Neural crest cell (in vitro differentiated cells): Measurements from ENCODE around the gene TNC. TPM values are rescaled to one million over a fixed set of nuclear protein-coding genes. Genes with fewer than 3 reads are reported as not detected.
A peak's percentile ranks its signal among the peaks of the same experiment; 100 is the strongest.

Experiments
- DNase-seq: peaks from one replicate; pipeline ENCODE4 v3.0.0; 2021; ENCODE audit warnings: low read depth, mixed read lengths, low spot score
- H3K27ac Mint-ChIP-seq: one replicate; pipeline ENCODE4 v1.8.0; 2021; ENCODE audit warnings: mild to moderate bottlenecking, mixed read lengths; ENCODE audit not compliant: unreplicated experiment
- H3K27me3 Mint-ChIP-seq: 2 replicates; pipeline ENCODE4 v1.8.0; 2021; ENCODE audit warnings: low read depth, mild to moderate bottlenecking, mixed read lengths
- H3K36me3 Mint-ChIP-seq: 2 replicates; pipeline ENCODE4 v1.8.0; 2021; ENCODE audit warnings: low read depth, mild to moderate bottlenecking, mixed read lengths
- H3K4me1 Mint-ChIP-seq: 2 replicates; pipeline ENCODE4 v1.8.0; 2021; ENCODE audit warnings: mixed read lengths
- H3K4me3 Mint-ChIP-seq: one replicate; pipeline ENCODE4 v1.8.0; 2021; ENCODE audit warnings: mild to moderate bottlenecking, mixed read lengths
- H3K9me3 Mint-ChIP-seq: 2 replicates; pipeline ENCODE4 v1.8.0; 2021; ENCODE audit warnings: mixed read lengths
- total RNA-seq: library from RNA; stranded (reverse); gene quantifications from 2 replicates; pipeline ENCODE4 v1.2.1, GENCODE V29; 2021
- TF ChIP-seq, protein P1 (sequence below): fragments of 200-600 bp; sonication (generic); conservative IDR thresholded peaks from 2 replicates; pipeline ENCODE4 v1.5.0; 2021; ENCODE audit warnings: antibody characterized with exemption, mild to moderate bottlenecking

Gene TNC
- total RNA-seq, 1 donor from 2014 or later: 0.30 TPM

DNA sequence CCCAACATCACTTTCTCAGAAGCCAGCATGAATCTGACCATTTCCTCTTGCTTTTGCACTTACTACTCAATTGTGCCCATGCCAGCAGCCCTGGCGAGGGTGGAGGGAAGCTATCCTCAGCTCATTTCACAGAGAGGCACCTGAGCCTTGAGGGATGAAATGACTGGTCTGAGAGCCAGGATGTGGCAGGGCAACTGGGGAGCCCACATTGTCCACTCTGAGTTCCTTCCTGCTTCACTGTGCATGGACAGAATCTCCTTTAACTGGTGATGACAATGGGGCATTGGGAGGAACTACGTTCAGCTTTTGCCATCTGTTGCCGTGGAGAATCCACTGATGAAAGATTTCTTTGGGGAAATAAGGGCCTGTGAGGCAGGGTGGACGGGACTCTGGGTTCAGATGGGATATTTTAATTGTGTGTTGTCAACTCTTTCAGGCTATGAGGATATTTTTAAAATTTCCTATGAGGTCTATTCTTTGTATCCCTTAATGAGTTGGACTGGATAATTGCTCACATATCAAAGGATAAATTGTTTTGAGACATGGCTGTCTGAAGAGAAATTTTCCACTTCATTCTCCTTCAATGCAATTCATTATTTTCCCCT, 78.3 kb downstream of the TNC start:
- no peak for DNase-seq
- Mint-ChIP-seq H3K36me3 (no peaks in the 10 kb centered on the region), H3K4me1 (peaks cover 12% of the 10 kb centered on the region), H3K27ac (peak overlapping the region; percentile 75), H3K9me3 (no peaks in the 10 kb centered on the region), H3K4me3 (no peak overlapping the region), H3K27me3 (no peaks in the 10 kb centered on the region)
- TF ChIP-seq, protein P1, sequence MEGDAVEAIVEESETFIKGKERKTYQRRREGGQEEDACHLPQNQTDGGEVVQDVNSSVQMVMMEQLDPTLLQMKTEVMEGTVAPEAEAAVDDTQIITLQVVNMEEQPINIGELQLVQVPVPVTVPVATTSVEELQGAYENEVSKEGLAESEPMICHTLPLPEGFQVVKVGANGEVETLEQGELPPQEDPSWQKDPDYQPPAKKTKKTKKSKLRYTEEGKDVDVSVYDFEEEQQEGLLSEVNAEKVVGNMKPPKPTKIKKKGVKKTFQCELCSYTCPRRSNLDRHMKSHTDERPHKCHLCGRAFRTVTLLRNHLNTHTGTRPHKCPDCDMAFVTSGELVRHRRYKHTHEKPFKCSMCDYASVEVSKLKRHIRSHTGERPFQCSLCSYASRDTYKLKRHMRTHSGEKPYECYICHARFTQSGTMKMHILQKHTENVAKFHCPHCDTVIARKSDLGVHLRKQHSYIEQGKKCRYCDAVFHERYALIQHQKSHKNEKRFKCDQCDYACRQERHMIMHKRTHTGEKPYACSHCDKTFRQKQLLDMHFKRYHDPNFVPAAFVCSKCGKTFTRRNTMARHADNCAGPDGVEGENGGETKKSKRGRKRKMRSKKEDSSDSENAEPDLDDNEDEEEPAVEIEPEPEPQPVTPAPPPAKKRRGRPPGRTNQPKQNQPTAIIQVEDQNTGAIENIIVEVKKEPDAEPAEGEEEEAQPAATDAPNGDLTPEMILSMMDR: no peak

DNA sequence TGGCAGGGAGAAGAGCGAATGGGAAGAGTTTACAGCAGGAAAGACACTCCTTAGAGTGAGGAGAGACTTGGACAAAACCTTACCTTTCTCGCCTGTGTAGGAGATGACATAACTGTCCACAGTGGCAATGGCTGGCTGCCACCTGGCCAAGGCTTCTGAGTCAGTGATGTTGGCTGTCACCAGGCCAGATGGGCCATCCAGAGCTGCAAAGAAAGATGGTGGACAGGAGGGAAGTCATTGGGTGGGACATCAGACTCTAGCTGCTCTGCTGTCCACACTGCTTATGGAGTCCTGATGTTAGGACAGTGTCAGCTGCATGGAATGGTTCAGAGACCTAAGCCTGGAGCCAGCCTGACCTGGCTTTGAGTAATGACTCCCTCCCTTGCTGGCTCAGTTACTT, 79.8 kb downstream of the TNC start:
- Mint-ChIP-seq H3K36me3 (no peaks in the 10 kb centered on the region), H3K4me3 (no peak overlapping the region), H3K27me3 (no peaks in the 10 kb centered on the region), H3K4me1 (peaks cover 12% of the 10 kb centered on the region), H3K27ac (no peak overlapping the region), H3K9me3 (no peaks in the 10 kb centered on the region)
- TF ChIP-seq, protein P1: no peak
- DNase-seq: no peak

DNA sequence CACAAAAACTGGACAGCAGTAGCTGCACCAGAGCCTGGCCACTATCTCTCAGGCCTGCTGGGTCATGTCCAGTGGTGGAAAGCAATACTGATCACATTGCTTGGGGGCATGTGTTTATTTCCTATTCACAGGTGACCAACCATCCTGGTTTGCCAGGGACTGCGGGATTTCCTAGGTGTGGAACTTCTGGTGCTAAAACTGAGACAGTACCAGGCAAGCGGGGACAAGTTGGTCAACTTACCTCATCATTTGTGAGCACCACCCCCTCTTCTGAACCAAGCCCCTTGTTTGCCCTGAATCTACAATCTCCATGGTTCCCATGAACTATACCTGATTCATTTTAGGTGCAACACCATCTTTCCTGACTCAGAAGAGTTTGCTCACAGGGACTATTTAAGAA, 81.3 kb downstream of the TNC start:
- Mint-ChIP-seq H3K9me3 (no peaks in the 10 kb centered on the region), H3K27ac (no peak overlapping the region), H3K4me3 (no peak overlapping the region), H3K27me3 (no peaks in the 10 kb centered on the region), H3K4me1 (peaks cover 12% of the 10 kb centered on the region), H3K36me3 (no peaks in the 10 kb centered on the region)
- DNase-seq: no peak
- TF ChIP-seq, protein P1: no peak

DNA sequence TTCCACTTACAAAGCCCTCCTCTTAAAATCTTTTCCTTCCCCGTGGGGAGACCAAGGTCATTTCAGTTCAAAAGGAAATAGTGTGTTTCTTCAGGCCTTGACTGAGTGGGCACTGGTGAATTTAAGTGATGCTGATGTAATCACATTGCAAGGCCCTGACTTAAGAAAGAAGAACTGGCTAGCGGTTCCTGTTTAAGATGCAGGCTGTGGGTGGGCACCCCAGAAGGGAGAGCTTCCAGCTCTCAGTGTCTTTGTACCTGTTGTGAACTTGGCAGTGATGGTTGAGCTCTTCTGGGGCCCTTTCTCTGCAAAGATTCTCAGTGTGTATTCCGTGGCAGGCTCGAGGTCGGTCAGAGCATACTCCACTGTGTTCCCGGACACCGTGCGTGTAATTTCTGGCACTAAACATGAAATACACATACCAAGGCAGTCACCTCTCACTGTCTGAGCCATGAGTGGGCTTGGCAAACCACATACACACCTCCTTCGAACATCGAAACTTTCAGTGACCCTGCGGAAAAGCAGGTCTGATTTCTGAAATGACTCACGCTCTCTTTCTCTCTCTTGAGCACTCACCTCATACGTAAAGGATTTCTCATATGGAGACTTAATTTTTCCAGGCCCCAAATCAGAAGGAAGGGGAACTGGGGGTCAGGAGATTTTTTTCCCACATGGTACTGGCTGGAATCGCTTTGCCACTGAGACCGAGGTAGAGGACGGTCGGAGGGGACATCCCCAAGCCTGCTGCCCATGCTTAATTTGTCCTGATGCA, 81.9 kb downstream of the TNC start:
- Mint-ChIP-seq H3K9me3 (no peaks in the 10 kb centered on the region), H3K4me1 (peaks cover 12% of the 10 kb centered on the region), H3K36me3 (no peaks in the 10 kb centered on the region), H3K4me3 (no peak overlapping the region), H3K27me3 (no peaks in the 10 kb centered on the region), H3K27ac (no peak overlapping the region)
- TF ChIP-seq, protein P1: no peak
- no peak for DNase-seq

DNA sequence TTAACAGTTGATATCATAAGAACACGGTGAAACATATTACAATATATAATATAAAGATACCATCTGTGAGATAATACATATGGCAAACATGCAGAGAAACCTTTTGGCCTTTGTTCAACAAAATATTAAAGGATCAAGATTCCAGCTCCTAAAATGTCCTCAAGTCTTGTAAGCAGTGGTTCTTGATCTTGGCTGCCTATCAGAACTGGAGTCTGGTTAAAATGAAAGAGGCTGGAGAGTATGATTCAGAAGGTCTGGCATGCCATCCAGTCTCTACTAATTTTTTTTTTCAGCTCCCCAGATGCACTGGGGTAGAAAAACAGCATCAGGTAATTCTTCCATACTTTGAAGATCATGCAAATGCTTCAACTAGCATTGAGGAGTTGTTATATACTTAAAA, 83.2 kb downstream of the TNC start:
- H3K4me3 Mint-ChIP-seq: no peak overlapping the region
- no peak for DNase-seq
- TF ChIP-seq, protein P1: no peak
- H3K27ac Mint-ChIP-seq: no peak overlapping the region
- H3K36me3 Mint-ChIP-seq: no peaks in the 10 kb centered on the region
- no peaks in the 10 kb centered on the region for H3K27me3 Mint-ChIP-seq
- H3K9me3 Mint-ChIP-seq: no peaks in the 10 kb centered on the region
- peaks cover 16% of the 10 kb centered on the region for H3K4me1 Mint-ChIP-seq
